Mucosa of stomach (tissue), 1 donor: ENCODE measurements around the gene MRRF.

Source experiments
- H3K27me3 ChIP-seq: one replicate; pipeline ENCODE4 v1.7.0; 2013; ENCODE audit warnings: mild to moderate bottlenecking, low read length; ENCODE audit not compliant: control insufficient read depth, insufficient read depth
- H3K36me3 ChIP-seq: one replicate; pipeline ENCODE4 v1.7.0; 2013; ENCODE audit warnings: low read length; ENCODE audit not compliant: control insufficient read depth, insufficient read depth
- H3K4me1 ChIP-seq: one replicate; pipeline ENCODE4 v1.7.0; 2013; ENCODE audit warnings: mild to moderate bottlenecking, low read length; ENCODE audit not compliant: control insufficient read depth, insufficient read depth
- H3K4me3 ChIP-seq: one replicate; pipeline ENCODE4 v1.7.0; 2013; ENCODE audit warnings: low read length
- H3K9ac ChIP-seq: one replicate; pipeline ENCODE4 v1.7.0; 2013; ENCODE audit warnings: mild to moderate bottlenecking, low read length, moderate library complexity
- H3K9me3 ChIP-seq: one replicate; pipeline ENCODE4 v1.7.0; 2013; ENCODE audit warnings: mild to moderate bottlenecking, low read length, moderate library complexity; ENCODE audit not compliant: control insufficient read depth
- donor health status: Pancreatic carcinoma.

The MRRF gene

DNA sequence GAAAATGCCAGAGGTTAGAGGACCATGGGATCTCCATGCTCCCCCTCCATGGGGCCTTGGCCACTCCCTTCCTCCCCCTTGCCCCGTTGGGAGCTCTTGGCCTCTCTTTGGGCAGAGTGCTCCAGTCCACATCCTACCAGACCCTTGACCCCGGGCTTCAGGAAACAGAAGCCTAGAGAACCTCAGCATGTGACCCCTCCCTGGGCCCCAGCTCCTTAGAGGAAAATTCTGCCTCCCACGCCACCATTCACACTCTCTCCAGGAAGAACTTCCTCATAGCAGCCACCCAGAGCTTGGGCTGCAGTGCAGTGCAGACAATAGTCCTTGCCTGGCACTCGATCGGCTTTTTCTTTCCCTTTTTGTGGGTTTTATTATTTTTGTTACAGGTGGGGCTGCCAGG lies 41.9 kb upstream of the MRRF start:
- no peak overlapping the region for H3K9ac ChIP-seq
- H3K36me3 ChIP-seq, result no peaks in the 10 kb centered on the region
- H3K4me1 ChIP-seq, result peaks cover 32% of the 10 kb centered on the region
- peaks cover 100% of the 10 kb centered on the region for H3K27me3 ChIP-seq
- no peak overlapping the region for H3K4me3 ChIP-seq
- H3K9me3 ChIP-seq, result no peaks in the 10 kb centered on the region

DNA sequence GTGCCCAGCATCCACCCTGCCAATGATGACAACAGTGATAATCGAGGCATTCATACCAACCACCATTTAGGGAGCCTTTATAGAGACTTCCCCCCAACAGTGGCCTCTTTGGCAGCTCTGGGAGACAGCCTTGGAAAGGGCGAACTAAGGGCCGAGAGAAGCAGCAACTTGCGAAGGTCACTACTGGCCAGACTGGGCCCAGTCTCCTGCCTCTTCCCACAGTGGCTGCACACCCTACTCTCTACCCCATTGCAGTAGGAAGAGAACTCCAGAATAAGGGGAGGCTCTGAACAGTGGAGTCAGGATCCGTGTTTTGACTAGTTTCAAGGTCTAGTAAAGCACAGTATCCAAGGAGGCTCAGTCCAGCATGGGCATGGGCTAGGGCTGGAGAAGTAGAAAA lies 41.2 kb upstream of the MRRF start:
- H3K4me1 ChIP-seq, result peaks cover 35% of the 10 kb centered on the region
- H3K27me3 ChIP-seq, result peaks cover 98% of the 10 kb centered on the region
- H3K9ac ChIP-seq, result no peak overlapping the region
- no peaks in the 10 kb centered on the region for H3K9me3 ChIP-seq
- H3K36me3 ChIP-seq, result no peaks in the 10 kb centered on the region
- no peak overlapping the region for H3K4me3 ChIP-seq

- H3K9me3 ChIP-seq, result no peaks in the 10 kb centered on the region
- no peaks in the 10 kb centered on the region for H3K36me3 ChIP-seq
- peaks cover 16% of the 10 kb centered on the region for H3K4me1 ChIP-seq
- no peak overlapping the region for H3K4me3 ChIP-seq
- H3K9ac ChIP-seq, result no peak overlapping the region
- peaks cover 96% of the 10 kb centered on the region for H3K27me3 ChIP-seq
Measured at GRCh38 chr9:122225312-122226141, 39.2 kb upstream of the MRRF start.

DNA sequence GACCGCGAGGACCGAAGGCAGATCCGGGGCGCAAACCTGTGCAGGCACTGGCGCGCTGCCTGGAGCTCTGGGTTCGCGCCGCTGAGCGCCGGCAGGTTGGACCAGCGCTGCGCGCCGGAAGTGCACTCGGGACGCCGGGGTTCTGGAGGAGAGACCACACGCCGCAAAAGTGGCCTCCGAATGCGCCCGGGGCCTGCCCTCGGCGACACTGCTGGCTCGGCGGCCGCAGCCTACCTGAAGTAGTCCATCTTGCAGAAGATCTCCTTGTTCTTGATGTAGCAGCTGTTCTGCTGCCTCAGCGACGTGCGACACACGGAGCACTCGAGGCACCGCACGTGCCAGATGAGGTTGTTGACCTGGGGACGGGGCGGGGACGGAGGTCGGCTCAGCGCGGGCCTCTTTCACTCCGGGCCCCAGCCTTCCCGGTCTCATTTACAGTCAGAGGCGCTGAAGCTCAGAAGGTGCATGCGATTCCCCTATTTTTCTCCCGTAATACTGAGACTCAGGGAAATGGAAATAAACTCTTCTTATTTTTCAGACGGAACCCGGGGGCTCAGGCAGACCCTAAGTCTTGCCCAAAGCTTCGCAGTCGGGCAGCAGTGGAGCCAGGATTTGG lies 38.4 kb upstream of the MRRF start:
- H3K27me3 ChIP-seq, result peaks cover 96% of the 10 kb centered on the region
- H3K9me3 ChIP-seq, result no peaks in the 10 kb centered on the region
- H3K4me1 ChIP-seq, result peaks cover 15% of the 10 kb centered on the region
- H3K36me3 ChIP-seq, result no peaks in the 10 kb centered on the region
- no peak overlapping the region for H3K9ac ChIP-seq
- H3K4me3 ChIP-seq, result no peak overlapping the region

DNA sequence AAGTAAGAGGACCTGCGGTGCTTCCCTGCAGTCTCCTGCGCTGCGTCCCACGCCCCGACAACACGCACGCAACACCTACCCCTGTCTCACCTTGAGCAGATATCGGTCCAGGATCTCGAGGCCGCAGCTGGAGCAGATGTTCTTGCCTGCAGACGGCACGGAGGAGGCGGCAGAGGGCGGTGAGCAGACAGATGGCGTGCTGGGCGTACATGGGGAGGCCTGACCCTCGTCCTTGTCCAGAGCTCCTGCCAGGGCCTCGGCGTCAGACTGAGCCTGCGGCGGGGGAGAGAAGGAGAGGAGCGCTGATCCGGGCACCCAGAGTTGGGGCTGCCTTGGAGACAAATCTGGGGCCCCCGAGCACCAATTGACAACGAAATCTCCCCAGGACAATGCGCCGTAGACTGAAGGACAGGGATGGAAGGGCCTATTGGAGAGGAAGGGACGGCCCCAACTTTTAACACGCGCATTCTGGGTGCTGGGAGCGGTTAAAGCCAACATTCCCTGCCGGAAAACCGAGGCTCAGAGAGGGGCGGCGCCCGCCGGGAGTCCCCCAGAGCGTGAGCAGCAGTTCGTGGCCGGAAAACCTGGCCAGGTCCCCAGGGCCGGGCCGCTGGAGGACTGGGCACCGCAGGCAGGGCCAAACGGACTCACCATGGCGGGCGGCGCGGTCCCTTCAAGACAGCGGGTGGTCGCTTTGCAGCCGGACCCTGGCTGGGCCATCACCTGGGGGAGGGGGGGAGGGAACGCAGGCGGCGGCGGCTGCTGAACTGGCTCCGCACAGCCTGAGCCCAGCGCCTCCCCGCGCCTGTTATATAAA lies 37.7 kb upstream of the MRRF start:
- Histone ChIP-seq H3K27me3 (peaks cover 90% of the 10 kb centered on the region), H3K4me3 (no peak overlapping the region), H3K4me1 (peaks cover 15% of the 10 kb centered on the region), H3K36me3 (no peaks in the 10 kb centered on the region), H3K9me3 (no peaks in the 10 kb centered on the region), H3K9ac (no peak overlapping the region)

DNA sequence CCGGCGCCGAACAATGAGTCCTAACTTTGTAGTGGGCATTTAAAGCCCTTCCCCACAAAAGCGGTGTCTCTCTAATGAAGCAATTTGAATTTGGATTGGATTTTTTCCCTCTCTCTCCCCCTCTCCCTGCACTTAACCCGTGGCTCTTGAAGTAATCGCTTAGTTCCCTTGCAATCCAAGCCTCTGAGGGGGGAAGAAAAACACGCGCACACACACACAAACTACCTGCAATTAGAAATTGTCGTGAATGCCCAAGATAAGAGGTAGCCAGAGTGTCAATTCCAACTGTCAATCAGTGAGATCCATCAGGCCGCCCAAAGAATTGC lies 37.1 kb upstream of the MRRF start:
- Histone ChIP-seq H3K27me3 (peaks cover 85% of the 10 kb centered on the region), H3K4me3 (no peak overlapping the region), H3K4me1 (peaks cover 15% of the 10 kb centered on the region), H3K9ac (no peak overlapping the region), H3K36me3 (no peaks in the 10 kb centered on the region), H3K9me3 (no peaks in the 10 kb centered on the region)

- H3K9me3 ChIP-seq, result no peaks in the 10 kb centered on the region
- H3K9ac ChIP-seq, result no peak overlapping the region
- H3K4me3 ChIP-seq, result no peak overlapping the region
- H3K4me1 ChIP-seq, result peaks cover 15% of the 10 kb centered on the region
- no peaks in the 10 kb centered on the region for H3K36me3 ChIP-seq
- H3K27me3 ChIP-seq, result peaks cover 83% of the 10 kb centered on the region
Measured at GRCh38 chr9:122228191-122228567, 36.5 kb upstream of the MRRF start.

- Histone ChIP-seq H3K9ac (no peak within 1 kb of the TSS), H3K9me3 (no peaks in the 10 kb centered on the region), H3K27me3 (peaks cover 82% of the 10 kb centered on the region), H3K4me1 (peaks cover 15% of the 10 kb centered on the region), H3K4me3 (no peak within 1 kb of the TSS), H3K36me3 (no peaks in the 10 kb centered on the region)
Measured at GRCh38 chr9:122228568-122229484, 35.9 kb upstream of the MRRF start, which contains the start of gene LHX6. LHX6 (minus strand) TSS chr9:122228957; CDS start chr9:122228740, 217 bp downstream.

- H3K4me3 ChIP-seq, result no peak overlapping the region
- H3K9ac ChIP-seq, result no peak overlapping the region
- H3K4me1 ChIP-seq, result peaks cover 15% of the 10 kb centered on the region
- no peaks in the 10 kb centered on the region for H3K9me3 ChIP-seq
- H3K36me3 ChIP-seq, result no peaks in the 10 kb centered on the region
- peaks cover 79% of the 10 kb centered on the region for H3K27me3 ChIP-seq
Measured at GRCh38 chr9:122229485-122229837, 35.2 kb upstream of the MRRF start.

DNA sequence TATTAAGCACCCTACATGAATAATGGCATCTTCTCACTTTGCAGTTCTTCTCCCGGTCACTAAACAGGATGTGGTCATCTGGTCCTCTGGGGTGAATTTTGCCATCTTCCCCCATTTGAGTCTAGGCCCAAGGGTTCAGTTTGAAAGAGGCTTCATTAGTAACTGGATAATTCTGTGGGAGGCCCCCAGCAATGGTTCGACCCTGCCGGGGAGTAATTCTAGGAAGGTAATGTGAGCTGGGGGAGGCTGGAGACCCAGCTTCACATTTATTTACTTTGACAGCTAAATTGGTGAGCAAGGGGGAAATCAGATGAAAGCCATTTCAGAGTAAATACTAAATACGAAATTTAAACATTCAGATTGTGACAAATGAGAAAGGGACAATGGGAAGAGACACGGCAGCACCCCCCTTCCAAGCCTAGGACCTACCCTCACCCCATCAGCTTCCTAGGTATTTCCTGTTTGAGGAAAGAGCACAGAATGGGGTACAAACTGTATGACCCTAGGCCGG lies 31.8 kb upstream of the MRRF start:
- H3K9me3 ChIP-seq, result no peaks in the 10 kb centered on the region
- H3K4me3 ChIP-seq, result no peak overlapping the region
- peaks cover 46% of the 10 kb centered on the region for H3K27me3 ChIP-seq
- H3K4me1 ChIP-seq, result peaks cover 4% of the 10 kb centered on the region
- no peak overlapping the region for H3K9ac ChIP-seq
- H3K36me3 ChIP-seq, result no peaks in the 10 kb centered on the region

GRCh38 chr9:122234022-122234748 lies 30.5 kb upstream of the MRRF start:
- no peaks in the 10 kb centered on the region for H3K36me3 ChIP-seq
- H3K4me1 ChIP-seq, result no peaks in the 10 kb centered on the region
- no peak overlapping the region for H3K9ac ChIP-seq
- no peaks in the 10 kb centered on the region for H3K9me3 ChIP-seq
- H3K4me3 ChIP-seq, result no peak overlapping the region
- H3K27me3 ChIP-seq, result peaks cover 35% of the 10 kb centered on the region
